HepG2 (cell line): ENCODE data around the gene CXCL10. TPM values are rescaled to one million over a fixed set of nuclear protein-coding genes. Genes with fewer than 3 reads are reported as not detected.

ENCODE experiments used
- ATAC-seq: fragments of 200-7000 bp; cut with Tn5 transposase; 3 replicates; pipeline ENCODE4 v1.9.1; 2020; ENCODE audit warnings: mild to moderate bottlenecking, moderate library complexity
- BruUV-seq: library from RNA; stranded (reverse); fragments of 400-500 nt; replicated peaks from 2 replicates; lab custom pipeline; 2021; lab: Mats Ljungman, UMichigan
- CTCF ChIA-PET: fragments of 300-600 bp; formaldehyde crosslinking; extraction: SDS; loops from one replicate; lab custom pipeline; 2021; ENCODE audit warnings: low total read pairs, inconsistent platforms, low intra/inter-chr PET ratio; lab: Yijun Ruan, JAX
- POLR2A ChIA-PET: fragments of 350-600 bp; sonication (Branson Sonifier 250); formaldehyde crosslinking; loops from one replicate; lab custom pipeline; 2020; ENCODE audit warnings: antibody characterized with exemption, inconsistent platforms; lab: Yijun Ruan, JAX
- DNase-seq: peaks from one replicate; pipeline ENCODE4 v3.0.0-alpha.2; 2015; ENCODE audit warnings: low spot score
- FAIRE-seq: peaks from 3 replicates; lab custom pipeline; 2011; peaks lifted over from hg19 to GRCh38; lab: Jason Lieb, UNC
- H2AFZ ChIP-seq: one replicate; pipeline ENCODE4 v1.6.1; 2011; ENCODE audit warnings: low read length, inconsistent platforms
- H3K27ac ChIP-seq: fragments of 300-600 bp; 3 replicates; pipeline ENCODE4 v1.8.0; 2011; ENCODE audit warnings: mixed run types, mild to moderate bottlenecking, mixed read lengths, low read length, inconsistent platforms; ENCODE audit not compliant: insufficient read depth; ENCODE audit errors: extremely low read length
- H3K27me3 ChIP-seq, 2 experiments: fragments of 200-600 bp in 1 of 2; 2 replicates in 1 of 2; 3 replicates in 1 of 2; pipeline versions ENCODE4 v1.6.0 to v1.8.0; 2011; ENCODE audit warnings: low read length in 2 of 2, mild to moderate bottlenecking in 2 of 2, moderate library complexity in 2 of 2, inconsistent platforms in 1 of 2; ENCODE audit not compliant: insufficient read depth in 2 of 2, control insufficient read depth in 1 of 2
- H3K36me3 ChIP-seq, 2 experiments: fragments of 200-600 bp in 1 of 2; replicated peaks in 1 of 2; 2 replicates in 1 of 2; 3 replicates in 1 of 2; pipeline versions ENCODE4 v1.5.1 to v1.8.0; 2011; ENCODE audit warnings: low read length in 2 of 2, inconsistent platforms in 1 of 2; ENCODE audit not compliant: insufficient read depth in 2 of 2, control insufficient read depth in 1 of 2
- H3K4me1 ChIP-seq: 2 replicates; pipeline ENCODE4 v1.5.1; 2012; ENCODE audit warnings: low read length, inconsistent platforms; ENCODE audit not compliant: insufficient read depth
- H3K4me2 ChIP-seq: 2 replicates; pipeline ENCODE4 v1.6.0; 2011; ENCODE audit warnings: low read depth, low read length, inconsistent platforms
- H3K4me3 ChIP-seq, 3 experiments: fragments of 200-600 bp in 1 of 3; sonication (generic), shearing (Covaris generic) in 1 of 3; replicated peaks in 1 of 3; 2 replicates each; pipeline ENCODE4 v1.5.1; 2011 to 2016; ENCODE audit warnings: low read length in 3 of 3, inconsistent platforms in 2 of 3, low read depth in 2 of 3, mild to moderate bottlenecking in 2 of 3, control low read depth in 1 of 3, mixed read lengths in 1 of 3; ENCODE audit not compliant: insufficient read depth in 1 of 3
- H3K79me2 ChIP-seq: one replicate; pipeline ENCODE4 v1.6.1; 2011; ENCODE audit warnings: low read length, inconsistent platforms; ENCODE audit not compliant: insufficient read depth
- H3K9ac ChIP-seq: 2 replicates; pipeline ENCODE4 v1.6.0; 2011; ENCODE audit warnings: mild to moderate bottlenecking, low read depth, low read length, inconsistent platforms; ENCODE audit not compliant: insufficient read depth
- H3K9me3 ChIP-seq: 2 replicates; pipeline ENCODE4 v1.5.1; 2012; ENCODE audit warnings: mild to moderate bottlenecking, low read length
- H4K20me1 ChIP-seq: 2 replicates; pipeline ENCODE4 v1.6.0; 2011; ENCODE audit warnings: inconsistent platforms, mild to moderate bottlenecking, low read length, moderate library complexity; ENCODE audit not compliant: insufficient read depth
- FOXA1 ChIP-seq, 2 experiments: fragments of 450-650 bp in 1 of 2; sonication (generic) in 1 of 2; formaldehyde crosslinking in 1 of 2; IDR thresholded peaks; 2 replicates each; pipeline versions ENCODE4 v1.4.0 to v1.6.1; 2016 to 2020; ENCODE audit warnings: missing genetic modification reagents in 1 of 2
- FOXP4 ChIP-seq: sonication (generic); formaldehyde crosslinking; IDR thresholded peaks from 2 replicates; pipeline ENCODE4 v1.4.0; 2020; ENCODE audit warnings: missing genetic modification reagents
- IRF2 ChIP-seq: IDR thresholded peaks from 2 replicates; pipeline ENCODE4 v1.6.1; 2018; ENCODE audit warnings: missing genetic modification reagents, missing compliant biosample characterization
- NRL ChIP-seq: sonication (generic); formaldehyde crosslinking; IDR thresholded peaks from 2 replicates; pipeline ENCODE4 v1.5.0; 2020; ENCODE audit warnings: missing genetic modification reagents, mild to moderate bottlenecking, moderate library complexity, borderline replicate concordance
- PTBP1 ChIP-seq: fragments of 200-400 bp; formaldehyde crosslinking; IDR thresholded peaks from 2 replicates; pipeline ENCODE4 v1.6.1; 2018; ENCODE audit warnings: low read length, low read depth; ENCODE audit not compliant: poor library complexity, severe bottlenecking
- SETDB1 ChIP-seq: sonication (generic); formaldehyde crosslinking; IDR thresholded peaks from 2 replicates; pipeline ENCODE4 v1.5.1; 2020; ENCODE audit warnings: missing genetic modification reagents, mild to moderate bottlenecking, borderline replicate concordance
- SMARCC2 ChIP-seq: fragments of 450-650 bp; IDR thresholded peaks from 2 replicates; pipeline ENCODE4 v1.6.1; 2017; ENCODE audit warnings: antibody characterized with exemption, mild to moderate bottlenecking
- SOX5 ChIP-seq: IDR thresholded peaks from 2 replicates; pipeline ENCODE4 v1.6.1; 2016; ENCODE audit warnings: borderline replicate concordance
- TCF12 ChIP-seq, 2 experiments: fragments of 450-650 bp in 1 of 2; sonication (generic) in 1 of 2; formaldehyde crosslinking in 1 of 2; IDR thresholded peaks; 2 replicates each; pipeline versions ENCODE4 v1.6.1 to v1.8.0; 2017 to 2022; ENCODE audit warnings: antibody characterized with exemption in 1 of 2, mild to moderate bottlenecking in 1 of 2, missing genetic modification reagents in 1 of 2, moderate library complexity in 1 of 2
- TMF1 ChIP-seq: sonication (generic); formaldehyde crosslinking; IDR thresholded peaks from 2 replicates; pipeline ENCODE4 v1.8.1; 2022; ENCODE audit warnings: low read depth, missing genetic modification reagents
- ZC3H4 ChIP-seq: sonication (generic); formaldehyde crosslinking; IDR thresholded peaks from 2 replicates; pipeline ENCODE4 v1.4.0; 2020; ENCODE audit warnings: missing genetic modification reagents, borderline replicate concordance
- ZNF205 ChIP-seq: IDR thresholded peaks from 2 replicates; pipeline ENCODE4 v1.6.1; 2018; ENCODE audit warnings: missing biosample characterization, missing genetic modification reagents
- ZNF235 ChIP-seq: sonication (generic); formaldehyde crosslinking; IDR thresholded peaks from 2 replicates; pipeline ENCODE4 v1.8.1; 2023; ENCODE audit warnings: mild to moderate bottlenecking, missing genetic modification reagents, borderline replicate concordance
- ZNF512 ChIP-seq: sonication (generic); formaldehyde crosslinking; IDR thresholded peaks from 2 replicates; pipeline ENCODE4 v1.4.0; 2020; ENCODE audit warnings: mild to moderate bottlenecking, missing genetic modification reagents
- ZSCAN12 ChIP-seq: sonication (generic); formaldehyde crosslinking; IDR thresholded peaks from 2 replicates; pipeline ENCODE4 v1.9.0; 2021; ENCODE audit warnings: mild to moderate bottlenecking, missing genetic modification reagents
- WGBS: methylation state at CpG from one replicate; pipeline ENCODE4 v1.1.6; 2017; ENCODE audit warnings: low lambda C conversion rate; 5-methylcytosine and 5-hydroxymethylcytosine counted together
- in situ Hi-C: cut with HindIII; loops from 2 replicates; pipeline ENCODE4 v1.10.0; 2017; ENCODE audit warnings: low pct_unique_long_range_greater_than_20kb; ENCODE audit not compliant: extremely low pct_ligation_motif_present
- intact Hi-C: fragments of 100-400 bp; cut with micrococcal nuclease; formaldehyde crosslinking; loops from one replicate; pipeline ENCODE4 v1.10.0; 2022; ENCODE audit not compliant: unreplicated experiment
- polyA plus RNA-seq, 8 experiments: library from polyadenylated mRNA; depleted of rRNA in 3 of 8; stranded (reverse) in 7 of 8; unstranded in 1 of 8; fragments of >200 nt; fragmentation: Illumina TruSeq in 4 of 8; extraction: Trizol in 4 of 8; gene quantifications; 2 replicates each; pipeline versions ENCODE4 v1.2.1 to v1.2.3, GENCODE V29; 2011 to 2016; ENCODE audit warnings: low read depth in 4 of 8, missing spikeins in 1 of 8, mixed read lengths in 1 of 8; ENCODE audit not compliant: insufficient read depth in 1 of 8
- total RNA-seq, 5 experiments: library from RNA; depleted of rRNA; stranded (reverse); fragments of >200 nt; fragmentation: Illumina TruSeq; extraction: Trizol; gene quantifications; 2 replicates each; pipeline ENCODE4 v1.2.3, GENCODE V29; 2016; ENCODE audit warnings: low read depth in 1 of 5
- TF ChIP-seq, protein P1 (sequence below): sonication (generic); formaldehyde crosslinking; conservative IDR thresholded peaks from 2 replicates; pipeline ENCODE4 v1.8.1; 2023; ENCODE audit warnings: missing genetic modification reagents

The CXCL10 gene
- total and polyA plus RNA-seq, 2 of the 13 experiments (the other 11 are each of a cell fraction or from before 2014, with no cell fraction given): not detected

DNA sequence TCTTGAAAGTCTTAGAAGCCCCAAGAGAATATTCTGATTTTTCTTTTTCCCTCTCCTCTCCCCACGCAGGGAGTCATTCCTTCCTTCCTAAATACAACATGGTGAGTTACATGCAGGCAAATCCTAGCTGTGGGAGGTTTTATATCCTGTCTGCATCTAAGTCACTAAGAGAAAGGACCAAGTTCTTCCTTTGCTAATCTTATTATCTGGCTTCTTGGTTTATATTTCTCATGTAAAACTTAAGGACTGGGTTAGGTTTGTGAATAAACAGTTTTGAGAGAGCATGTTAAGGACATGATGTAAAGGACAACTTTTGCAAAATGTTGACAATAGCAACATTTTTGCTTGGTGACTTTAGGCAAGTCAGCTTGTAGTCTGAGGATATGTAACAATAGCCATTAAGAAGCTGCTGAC lies 10.9 kb downstream of the CXCL10 start (continued):
- TF ChIP-seq ZC3H4 (CRISPR knock-in tag): no peak
- no peak for TF ChIP-seq TMF1 (CRISPR knock-in tag)
- no peak for TF ChIP-seq SMARCC2
- TF ChIP-seq ZNF235 (CRISPR knock-in tag): no peak
- TF ChIP-seq PTBP1: no peak

- intact Hi-C loops (no loop called here), in situ Hi-C loops (no loop called here)
- Histone ChIP-seq H3K9ac (no peak overlapping the region), H4K20me1 (no peaks in the 10 kb centered on the region), H2AFZ (no peak overlapping the region), H3K4me2 (no peak overlapping the region), H3K9me3 (no peaks in the 10 kb centered on the region), H3K4me1 (no peaks in the 10 kb centered on the region), H3K36me3 (no peaks in the 10 kb centered on the region), H3K79me2 (no peaks in the 10 kb centered on the region), H3K4me3 (no peak overlapping the region), H3K27ac (no peak overlapping the region), H3K27me3 (no peaks in the 10 kb centered on the region; a peak in 1 of 5 replicates)
- CTCF ChIA-PET: no interaction called here
- WGBS: 34% methylated on average over 10 of the region's 13 CpGs
- FAIRE-seq: no peak
- no peak; the same call in 2 of the 3 replicates for ATAC-seq
- no TSS peak for BruUV-seq
- POLR2A ChIA-PET: no interaction called here
- no peak for DNase-seq
- TF ChIP-seq, protein P1, sequence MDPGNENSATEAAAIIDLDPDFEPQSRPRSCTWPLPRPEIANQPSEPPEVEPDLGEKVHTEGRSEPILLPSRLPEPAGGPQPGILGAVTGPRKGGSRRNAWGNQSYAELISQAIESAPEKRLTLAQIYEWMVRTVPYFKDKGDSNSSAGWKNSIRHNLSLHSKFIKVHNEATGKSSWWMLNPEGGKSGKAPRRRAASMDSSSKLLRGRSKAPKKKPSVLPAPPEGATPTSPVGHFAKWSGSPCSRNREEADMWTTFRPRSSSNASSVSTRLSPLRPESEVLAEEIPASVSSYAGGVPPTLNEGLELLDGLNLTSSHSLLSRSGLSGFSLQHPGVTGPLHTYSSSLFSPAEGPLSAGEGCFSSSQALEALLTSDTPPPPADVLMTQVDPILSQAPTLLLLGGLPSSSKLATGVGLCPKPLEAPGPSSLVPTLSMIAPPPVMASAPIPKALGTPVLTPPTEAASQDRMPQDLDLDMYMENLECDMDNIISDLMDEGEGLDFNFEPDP (CRISPR knock-in tag): no peak
- no peak for TF ChIP-seq TCF12 (IDR thresholded peaks at IDR 0.05)
- no peak for TF ChIP-seq TCF12 (CRISPR knock-in tag; IDR thresholded peaks at IDR 0.05)
- no peak for TF ChIP-seq ZSCAN12
- TF ChIP-seq FOXA1 (IDR thresholded peaks at IDR 0.05): no peak
- no peak for TF ChIP-seq FOXA1 (CRISPR knock-in tag; IDR thresholded peaks at IDR 0.05)
- no peak for TF ChIP-seq ZNF512 (CRISPR knock-in tag)
- no peak for TF ChIP-seq SETDB1
- no peak for TF ChIP-seq IRF2
- no peak for TF ChIP-seq FOXP4 (CRISPR knock-in tag)
- no peak for TF ChIP-seq NRL (CRISPR knock-in tag)
- TF ChIP-seq ZNF205 (CRISPR knock-in tag): no peak
- TF ChIP-seq SOX5 (CRISPR knock-in tag): no peak
Observed at GRCh38 chr4:76011700-76012387, 11.5 kb downstream of the CXCL10 start.
